ENCODE data around the gene SEZ6L2. TPM values are rescaled to one million over a fixed set of nuclear protein-coding genes. Genes with fewer than 3 reads are reported as not detected.

Gene SEZ6L2
- total RNA-seq, 3 donors from 2014 or later, result 0.16 to 7.2 (median 5.0) TPM

GRCh38 chr16:29826342-29826695 lies 73.0 kb downstream of the SEZ6L2 start:
- no peak for TF ChIP-seq POLR2A (IDR thresholded peaks at IDR 0.05)
- TF ChIP-seq, protein P1, sequence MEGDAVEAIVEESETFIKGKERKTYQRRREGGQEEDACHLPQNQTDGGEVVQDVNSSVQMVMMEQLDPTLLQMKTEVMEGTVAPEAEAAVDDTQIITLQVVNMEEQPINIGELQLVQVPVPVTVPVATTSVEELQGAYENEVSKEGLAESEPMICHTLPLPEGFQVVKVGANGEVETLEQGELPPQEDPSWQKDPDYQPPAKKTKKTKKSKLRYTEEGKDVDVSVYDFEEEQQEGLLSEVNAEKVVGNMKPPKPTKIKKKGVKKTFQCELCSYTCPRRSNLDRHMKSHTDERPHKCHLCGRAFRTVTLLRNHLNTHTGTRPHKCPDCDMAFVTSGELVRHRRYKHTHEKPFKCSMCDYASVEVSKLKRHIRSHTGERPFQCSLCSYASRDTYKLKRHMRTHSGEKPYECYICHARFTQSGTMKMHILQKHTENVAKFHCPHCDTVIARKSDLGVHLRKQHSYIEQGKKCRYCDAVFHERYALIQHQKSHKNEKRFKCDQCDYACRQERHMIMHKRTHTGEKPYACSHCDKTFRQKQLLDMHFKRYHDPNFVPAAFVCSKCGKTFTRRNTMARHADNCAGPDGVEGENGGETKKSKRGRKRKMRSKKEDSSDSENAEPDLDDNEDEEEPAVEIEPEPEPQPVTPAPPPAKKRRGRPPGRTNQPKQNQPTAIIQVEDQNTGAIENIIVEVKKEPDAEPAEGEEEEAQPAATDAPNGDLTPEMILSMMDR (IDR thresholded peaks at IDR 0.05), result no peak
- no peak for TF ChIP-seq POLR2AphosphoS5 (IDR thresholded peaks at IDR 0.05)
- no peaks in the 10 kb centered on the region for H3K9me3 ChIP-seq
- no peak overlapping the region for H3K4me3 ChIP-seq
- H3K4me1 ChIP-seq, result peaks cover 12 to 30% of the 10 kb centered on the region in 2 donors
- DNase-seq (ENCODE audit: low spot score in 2 of 2), result no peak
- no peaks in the 10 kb centered on the region for H3K27me3 ChIP-seq
- intact Hi-C loops (cut with DNase I; ENCODE audit: low total_unique reads), result no loop called here
- H3K27ac ChIP-seq, result peak overlapping the region; percentile 86 to 93
- no peaks in the 10 kb centered on the region for H3K36me3 ChIP-seq

GRCh38 chr16:29825145-29826044 lies 74.0 kb downstream of the SEZ6L2 start:
- DNase-seq (ENCODE audit: low spot score in 2 of 2), result no peak
- peak overlapping the region; percentile 86 to 93 for H3K27ac ChIP-seq
- H3K4me1 ChIP-seq, result peaks cover 13 to 30% of the 10 kb centered on the region in 2 donors
- peak in 1 of 3 donors; percentile 7 for TF ChIP-seq POLR2AphosphoS5 (IDR thresholded peaks at IDR 0.05)
- TF ChIP-seq, protein P1 (IDR thresholded peaks at IDR 0.05), result no peak
- H3K36me3 ChIP-seq, result no peaks in the 10 kb centered on the region
- intact Hi-C loops (cut with DNase I; ENCODE audit: low total_unique reads), result no loop called here
- H3K9me3 ChIP-seq, result no peaks in the 10 kb centered on the region
- H3K27me3 ChIP-seq, result no peaks in the 10 kb centered on the region
- H3K4me3 ChIP-seq, result peak overlapping the region in 2 of 3 donors; percentile 1 to 27

GRCh38 chr16:29824589-29825144 lies 74.7 kb downstream of the SEZ6L2 start:
- H3K27ac ChIP-seq, result peak overlapping the region; percentile 86 to 93
- H3K4me1 ChIP-seq, result peaks cover 13 to 37% of the 10 kb centered on the region in 2 donors
- H3K4me3 ChIP-seq, result peak overlapping the region in 2 of 3 donors; percentile 1 to 27
- DNase-seq (ENCODE audit: low spot score in 2 of 2), result no peak
- H3K27me3 ChIP-seq, result no peaks in the 10 kb centered on the region
- intact Hi-C loops (cut with DNase I; ENCODE audit: low total_unique reads), result no loop called here
- no peaks in the 10 kb centered on the region for H3K36me3 ChIP-seq
- no peaks in the 10 kb centered on the region for H3K9me3 ChIP-seq
- TF ChIP-seq POLR2A (IDR thresholded peaks at IDR 0.05) (no peak), POLR2AphosphoS5 (IDR thresholded peaks at IDR 0.05) (no peak)
- TF ChIP-seq, protein P1 (IDR thresholded peaks at IDR 0.05), result no peak

GRCh38 chr16:29821643-29822115 lies 77.7 kb downstream of the SEZ6L2 start:
- Histone ChIP-seq H3K9me3 (no peaks in the 10 kb centered on the region), H3K27ac (peak overlapping the region; percentile 93 to 98), H3K4me3 (peak overlapping the region; percentile 68 to 73 (median 70)), H3K4me1 (peaks cover 13 to 41% of the 10 kb centered on the region in 2 donors), H3K27me3 (no peaks in the 10 kb centered on the region), H3K36me3 (no peaks in the 10 kb centered on the region)
- TF ChIP-seq POLR2AphosphoS5 (IDR thresholded peaks at IDR 0.05) (peak in 2 of 3 donors; percentile 8 to 17), POLR2A (IDR thresholded peaks at IDR 0.05) (no peak)
- TF ChIP-seq, protein P1 (IDR thresholded peaks at IDR 0.05), result no peak
- no peak for DNase-seq (ENCODE audit: low spot score in 2 of 2)
- intact Hi-C loops (cut with DNase I; ENCODE audit: low total_unique reads), result no loop called here

Other genes starting within 250 kb of the SEZ6L2 start
- 1 to 10 TPM; 1.4 to 5.1 (median 2.3) TPM for gene SPN, start 236.3 kb downstream of the SEZ6L2 start, total RNA-seq
- gene QPRT, start 220.4 kb downstream of the SEZ6L2 start, total RNA-seq, result 10 to 100 TPM in 1 of 3 donors, 1 to 10 TPM in 2; 2.4 to 13.3 (median 9.5) TPM
- 1 to 10 TPM in 2 of 3 donors, under 1 TPM in 1; 0.66 to 2.1 (median 1.8) TPM for gene C16orf54, start 153.6 kb downstream of the SEZ6L2 start, total RNA-seq
- gene ZG16, start 121.3 kb downstream of the SEZ6L2 start, total RNA-seq, result under 1 TPM in 1 of 3 donors, not detected in 2; 0.33 TPM
- gene KIF22, start 108.8 kb downstream of the SEZ6L2 start, total RNA-seq, result 10 to 100 TPM; 16.3 to 50.2 (median 22.3) TPM
- 10 to 100 TPM; 49.3 to 61.9 (median 60.0) TPM for gene MAZ, start 93.0 kb downstream of the SEZ6L2 start, total RNA-seq
- 1 to 10 TPM; 2.9 to 3.9 (median 3.5) TPM for gene PRRT2, start 87.4 kb downstream of the SEZ6L2 start, total RNA-seq
- gene PAGR1, start 83.4 kb downstream of the SEZ6L2 start, total RNA-seq, result 10 to 100 TPM; 26.6 to 40.5 (median 29.8) TPM
- 100 to 1,000 TPM in 1 of 3 donors, 10 to 100 TPM in 2; 78.1 to 132 (median 99.7) TPM for gene MVP, start 79.1 kb downstream of the SEZ6L2 start, total RNA-seq
- gene CDIPT, start 36.3 kb downstream of the SEZ6L2 start, total RNA-seq, result 100 to 1,000 TPM; 102 to 119 (median 117) TPM
- gene ASPHD1, start 938 bp upstream of the SEZ6L2 start, total RNA-seq, result 1 to 10 TPM in 2 of 3 donors, not detected in 1; 1.3 to 2.5 TPM
- 10 to 100 TPM; 14.3 to 20.5 (median 18.7) TPM for gene KCTD13, start 26.7 kb upstream of the SEZ6L2 start, total RNA-seq
- gene TMEM219, start 62.5 kb upstream of the SEZ6L2 start, total RNA-seq, result 100 to 1,000 TPM; 111 to 135 (median 128) TPM
- 10 to 100 TPM; 31.8 to 51.1 (median 37.3) TPM for gene TAOK2, start 74.3 kb upstream of the SEZ6L2 start, total RNA-seq
- 10 to 100 TPM; 10.5 to 18.2 (median 15.5) TPM for gene HIRIP3, start 96.1 kb upstream of the SEZ6L2 start, total RNA-seq
- 10 to 100 TPM; 31.8 to 39.7 (median 38.6) TPM for gene INO80E, start 96.7 kb upstream of the SEZ6L2 start, total RNA-seq
- 1 to 10 TPM in 2 of 3 donors, under 1 TPM in 1; 0.48 to 4.5 (median 2.3) TPM for gene DOC2A, start 111.5 kb upstream of the SEZ6L2 start, total RNA-seq
- gene C16orf92, start 123.6 kb upstream of the SEZ6L2 start, total RNA-seq, result not detected
- under 1 TPM in 1 of 3 donors, not detected in 2; 0.29 TPM for gene TLCD3B, start 131.7 kb upstream of the SEZ6L2 start, total RNA-seq
- gene ALDOA, start 166.2 kb upstream of the SEZ6L2 start, total RNA-seq, result 100 to 1,000 TPM; 479 to 672 (median 540) TPM
- gene PPP4C, start 176.4 kb upstream of the SEZ6L2 start, total RNA-seq, result 10 to 100 TPM; 47.7 to 55.1 (median 51.7) TPM
- under 1 TPM; 0.73 to 0.98 (median 0.80) TPM for gene TBX6, start 192.4 kb upstream of the SEZ6L2 start, total RNA-seq
- 100 to 1,000 TPM; 106 to 143 (median 114) TPM for gene YPEL3, start 196.7 kb upstream of the SEZ6L2 start, total RNA-seq
- 1 to 10 TPM; 1.6 to 7.3 (median 2.0) TPM for gene GDPD3, start 214.0 kb upstream of the SEZ6L2 start, total RNA-seq
- gene MAPK3, start 223.7 kb upstream of the SEZ6L2 start, total RNA-seq, result 10 to 100 TPM; 46.5 to 82.1 (median 67.5) TPM

All from breast epithelium (tissue), 4 donors.